Chondrocyte (in vitro differentiated cells): ENCODE results near the gene ATG2B. TPM values are rescaled to one million over a fixed set of nuclear protein-coding genes. Genes with fewer than 3 reads are reported as not detected.

Experiments used
- DNase-seq: peaks from one replicate; pipeline ENCODE4 v3.0.0; 2021; ENCODE audit warnings: mixed read lengths, low spot score
- H3K27ac Mint-ChIP-seq: one replicate; pipeline ENCODE4 v1.8.0; 2021; ENCODE audit warnings: mild to moderate bottlenecking, moderate library complexity, mixed read lengths; ENCODE audit not compliant: unreplicated experiment
- H3K27me3 Mint-ChIP-seq: 2 replicates; pipeline ENCODE4 v1.8.0; 2021; ENCODE audit warnings: low read depth, mixed read lengths
- H3K36me3 Mint-ChIP-seq: 2 replicates; pipeline ENCODE4 v1.8.0; 2021; ENCODE audit warnings: low read depth, mixed read lengths
- H3K4me1 Mint-ChIP-seq: 2 replicates; pipeline ENCODE4 v1.8.0; 2021; ENCODE audit warnings: low read depth, mild to moderate bottlenecking, mixed read lengths
- H3K4me3 Mint-ChIP-seq: one replicate; pipeline ENCODE4 v1.8.0; 2021; ENCODE audit warnings: mild to moderate bottlenecking, moderate library complexity, mixed read lengths; ENCODE audit not compliant: unreplicated experiment
- H3K9me3 Mint-ChIP-seq: 2 replicates; pipeline ENCODE4 v1.8.0; 2021; ENCODE audit warnings: low read depth, mixed read lengths
- total RNA-seq: library from RNA; stranded (reverse); gene quantifications from 3 replicates; pipeline ENCODE4 v1.2.1, GENCODE V29; 2021
- TF ChIP-seq, protein P1 (sequence below): fragments of 200-600 bp; sonication (generic); IDR thresholded peaks from 2 replicates; pipeline ENCODE4 v1.5.0; 2021; ENCODE audit warnings: antibody characterized with exemption, mild to moderate bottlenecking, moderate library complexity

ATG2B gene
- total RNA-seq, 1 donor from 2014 or later: 17.0 TPM

DNA sequence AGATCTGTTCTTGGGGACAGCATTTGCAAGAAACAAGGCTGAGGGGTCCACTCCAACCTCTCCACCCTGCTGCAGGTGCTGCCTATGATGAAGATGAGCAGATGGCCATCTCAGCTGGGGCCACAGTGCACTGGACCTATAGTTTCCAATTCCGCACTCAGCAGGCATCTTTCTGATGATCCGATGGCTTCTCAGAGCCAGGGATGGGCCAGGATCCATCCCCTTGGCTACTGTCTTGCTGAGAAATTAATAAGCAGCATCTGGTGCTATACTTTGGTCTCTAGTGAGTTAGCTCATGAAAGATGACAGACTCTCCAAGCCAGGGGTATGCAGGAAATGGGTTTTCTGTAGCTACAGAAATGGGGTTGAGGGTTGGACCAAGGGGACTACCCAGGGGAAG, 125.5 kb downstream of the ATG2B start:
- DNase-seq: no peak
- no peaks in the 10 kb centered on the region for H3K36me3 Mint-ChIP-seq
- no peaks in the 10 kb centered on the region for H3K4me1 Mint-ChIP-seq
- peaks cover 8% of the 10 kb centered on the region for H3K27me3 Mint-ChIP-seq
- H3K4me3 Mint-ChIP-seq: no peak overlapping the region
- H3K9me3 Mint-ChIP-seq: no peaks in the 10 kb centered on the region
- no peak overlapping the region for H3K27ac Mint-ChIP-seq
- TF ChIP-seq, protein P1, sequence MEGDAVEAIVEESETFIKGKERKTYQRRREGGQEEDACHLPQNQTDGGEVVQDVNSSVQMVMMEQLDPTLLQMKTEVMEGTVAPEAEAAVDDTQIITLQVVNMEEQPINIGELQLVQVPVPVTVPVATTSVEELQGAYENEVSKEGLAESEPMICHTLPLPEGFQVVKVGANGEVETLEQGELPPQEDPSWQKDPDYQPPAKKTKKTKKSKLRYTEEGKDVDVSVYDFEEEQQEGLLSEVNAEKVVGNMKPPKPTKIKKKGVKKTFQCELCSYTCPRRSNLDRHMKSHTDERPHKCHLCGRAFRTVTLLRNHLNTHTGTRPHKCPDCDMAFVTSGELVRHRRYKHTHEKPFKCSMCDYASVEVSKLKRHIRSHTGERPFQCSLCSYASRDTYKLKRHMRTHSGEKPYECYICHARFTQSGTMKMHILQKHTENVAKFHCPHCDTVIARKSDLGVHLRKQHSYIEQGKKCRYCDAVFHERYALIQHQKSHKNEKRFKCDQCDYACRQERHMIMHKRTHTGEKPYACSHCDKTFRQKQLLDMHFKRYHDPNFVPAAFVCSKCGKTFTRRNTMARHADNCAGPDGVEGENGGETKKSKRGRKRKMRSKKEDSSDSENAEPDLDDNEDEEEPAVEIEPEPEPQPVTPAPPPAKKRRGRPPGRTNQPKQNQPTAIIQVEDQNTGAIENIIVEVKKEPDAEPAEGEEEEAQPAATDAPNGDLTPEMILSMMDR: no peak

DNA sequence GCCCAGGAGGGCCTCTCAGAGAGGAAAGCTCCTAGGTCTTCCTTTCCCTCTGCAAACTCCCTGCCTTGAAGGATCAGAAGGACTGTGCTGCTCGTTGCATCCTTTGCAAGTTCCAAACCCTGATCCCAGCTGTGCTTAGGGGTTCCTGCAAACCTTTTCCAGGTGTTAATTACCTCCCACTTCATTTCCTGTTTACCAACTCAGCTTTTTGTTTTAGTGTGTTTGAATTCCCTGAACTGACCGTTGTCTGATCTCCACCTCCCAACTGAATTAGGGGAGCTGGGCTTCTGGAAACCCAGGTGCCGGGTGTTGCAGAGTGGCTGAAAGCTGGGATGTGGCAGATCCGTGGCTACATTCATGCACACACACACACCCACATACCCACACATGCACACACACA, 127.7 kb downstream of the ATG2B start:
- H3K9me3 Mint-ChIP-seq: no peaks in the 10 kb centered on the region
- TF ChIP-seq, protein P1: no peak
- H3K36me3 Mint-ChIP-seq: no peaks in the 10 kb centered on the region

GRCh38 chr14:96233661-96234060, 129.5 kb downstream of the ATG2B start:
- TF ChIP-seq, protein P1: no peak
- no peak overlapping the region for H3K27ac Mint-ChIP-seq
- H3K27me3 Mint-ChIP-seq: peaks cover 3% of the 10 kb centered on the region
- H3K9me3 Mint-ChIP-seq: no peaks in the 10 kb centered on the region
- no peaks in the 10 kb centered on the region for H3K36me3 Mint-ChIP-seq
- DNase-seq: no peak
- no peaks in the 10 kb centered on the region for H3K4me1 Mint-ChIP-seq
- H3K4me3 Mint-ChIP-seq: no peak overlapping the region

More for the DNA sequence above, 127.7 kb downstream of the ATG2B start:
- Mint-ChIP-seq H3K4me3 (no peak overlapping the region), H3K4me1 (no peaks in the 10 kb centered on the region), H3K27ac (no peak overlapping the region), H3K27me3 (peaks cover 3% of the 10 kb centered on the region)
- no peak for DNase-seq

- H3K27me3 Mint-ChIP-seq: peaks cover 3% of the 10 kb centered on the region
- H3K4me1 Mint-ChIP-seq: no peaks in the 10 kb centered on the region
- peaks cover 5% of the 10 kb centered on the region for H3K9me3 Mint-ChIP-seq
- no peak overlapping the region for H3K4me3 Mint-ChIP-seq
- no peak for DNase-seq
- no peak overlapping the region for H3K27ac Mint-ChIP-seq
- peaks cover 1% of the 10 kb centered on the region for H3K36me3 Mint-ChIP-seq
- TF ChIP-seq, protein P1: no peak
These were observed 130.6 kb downstream of the ATG2B start for GRCh38 chr14:96232506-96232905.

DNA sequence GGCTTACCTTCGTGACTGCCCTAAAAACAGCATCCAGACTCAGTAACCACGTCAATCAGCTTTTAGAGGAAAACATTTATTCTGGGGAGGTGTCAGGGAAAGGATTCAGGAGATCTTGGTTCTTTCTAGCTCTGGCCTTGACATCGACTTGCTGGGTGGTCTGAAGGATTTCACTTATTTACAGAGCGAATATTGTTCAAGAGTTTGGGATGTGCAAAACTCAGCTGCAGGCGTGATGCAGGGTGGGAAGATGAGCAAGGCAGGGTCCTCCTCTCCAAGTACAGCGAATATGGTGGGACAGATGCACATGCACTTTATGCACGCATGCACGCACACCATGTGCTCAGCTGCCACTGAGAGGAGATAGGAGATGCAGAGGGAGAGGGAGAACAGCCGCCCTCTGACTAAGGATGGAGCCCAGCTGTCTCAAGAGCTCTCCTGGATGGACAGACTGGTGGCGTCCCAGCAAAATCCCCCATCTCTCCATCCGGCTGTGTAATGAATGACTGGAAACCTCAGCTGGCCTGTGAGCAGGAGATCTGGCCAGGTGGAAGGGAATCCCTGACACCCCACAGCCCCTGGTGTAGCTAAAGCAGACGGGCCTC, 131.5 kb downstream of the ATG2B start:
- TF ChIP-seq, protein P1: no peak
- DNase-seq: no peak
- H3K27me3 Mint-ChIP-seq: peaks cover 3% of the 10 kb centered on the region
- H3K27ac Mint-ChIP-seq: no peak overlapping the region
- H3K9me3 Mint-ChIP-seq: peaks cover 5% of the 10 kb centered on the region
- peaks cover 1% of the 10 kb centered on the region for H3K36me3 Mint-ChIP-seq
- no peaks in the 10 kb centered on the region for H3K4me1 Mint-ChIP-seq
- no peak overlapping the region for H3K4me3 Mint-ChIP-seq
